Heart left ventricle (tissue), 16 donors: ENCODE results near the gene RAB3A. TPM values are rescaled to one million over a fixed set of nuclear protein-coding genes. Genes with fewer than 3 reads are reported as not detected.

Source experiments
- ATAC-seq, 4 donors: fragments of 200-7000 bp; cut with Tn5 transposase; one replicate each; pipeline ENCODE4 v1.9.1; 2020 to 2022; ENCODE audit warnings: moderate library complexity in 4 of 4, mild to moderate bottlenecking in 3 of 4, moderate number of reproducible peaks in 1 of 4
- DNase-seq, 5 donors: peaks; one replicate each; pipeline ENCODE4 v3.0.0-alpha.2; 2020
- H3K27ac ChIP-seq, 12 donors: fragments of 200-600 bp; sonication (generic) in 4 of 12; one replicate each; pipeline versions ENCODE4 v1.5.0 to v1.8.0; 2016 to 2022; ENCODE audit warnings: mild to moderate bottlenecking in 2 of 12
- H3K27me3 ChIP-seq, 9 donors: fragments of 200-600 bp; sonication (generic) in 2 of 9; one replicate each; pipeline versions ENCODE4 v1.5.1 to v1.8.0; 2016 to 2022; ENCODE audit warnings: mild to moderate bottlenecking in 3 of 9
- H3K36me3 ChIP-seq, 9 donors: fragments of 200-600 bp; sonication (generic) in 2 of 9; one replicate each; pipeline versions ENCODE4 v1.5.0 to v1.8.0; 2018 to 2022; ENCODE audit warnings: mild to moderate bottlenecking in 2 of 9
- H3K4me1 ChIP-seq, 12 donors: fragments of 200-600 bp; sonication (generic) in 4 of 12; one replicate each; pipeline versions ENCODE4 v1.5.0 to v1.8.0; 2016 to 2022; ENCODE audit warnings: mild to moderate bottlenecking in 3 of 12
- H3K4me3 ChIP-seq, 12 donors: fragments of 200-600 bp; sonication (generic) in 4 of 12; one replicate each; pipeline versions ENCODE4 v1.5.0 to v1.8.0; 2017 to 2022; ENCODE audit warnings: mild to moderate bottlenecking in 9 of 12, moderate library complexity in 4 of 12
- H3K9me3 ChIP-seq, 12 donors: fragments of 200-600 bp; sonication (generic) in 4 of 12; one replicate each; pipeline versions ENCODE4 v1.5.0 to v1.8.0; 2016 to 2022; ENCODE audit warnings: mild to moderate bottlenecking in 1 of 12
- POLR2A ChIP-seq, 2 donors: fragments of 450-650 bp; IDR thresholded peaks; one replicate each; pipeline ENCODE4 v1.6.1; 2017; ENCODE audit warnings: antibody characterized with exemption in 2 of 2, mild to moderate bottlenecking in 2 of 2, moderate library complexity in 2 of 2
- WGBS, 4 donors: extraction: QIAGEN DNeasy Blood & Tissue Kit in 2 of 4; methylation state at CpG; one replicate each; pipeline versions ENCODE4 v1.1.5 to v1.1.7; 2013 to 2018; 5-methylcytosine and 5-hydroxymethylcytosine counted together
- intact Hi-C, 10 donors: fragments of 100-400 bp; cut with DNase I; formaldehyde crosslinking; loops; one replicate each; pipeline versions ENCODE4 v1.11.1 to v1.14.2; 2022
- polyA plus RNA-seq, 2 donors: library from polyadenylated mRNA; stranded (reverse); fragments of 200-250 nt; gene quantifications; one replicate each; pipeline ENCODE4 v1.2.3, GENCODE V29; 2013
- total RNA-seq, 9 donors: library from RNA; depleted of rRNA in 2 of 9; stranded (reverse); fragments of >200 nt in 2 of 9; fragmentation: NEBNext Ultra II Directional in 3 of 9; extraction: Animal tissue kit (Norgen Biotek cat#: 25700) in 3 of 9; gene quantifications; one replicate each; pipeline versions ENCODE4 v1.1.0 to v1.2.4, GENCODE V29; 2016 to 2023
- TF ChIP-seq, protein P1 (sequence below), 12 donors: fragments of 200-600 bp; sonication (generic) in 4 of 12; IDR thresholded peaks; one replicate each; pipeline versions ENCODE4 v1.5.0 to v1.8.0; 2018 to 2022; ENCODE audit warnings: antibody characterized with exemption in 12 of 12, mild to moderate bottlenecking in 5 of 12
- donor health status: ischemic (EF 13 %, LVEDD 7.1; RV severe dilation, severe dysfunction).
- donor health status: healthy with polysubstance abuse.
- donor health status: DM: no; HTN: yes; CAD: no.
- donor health status: DM: no; HTN: no; CAD: no.
- donor health status: ischemic (EF 25% LVEDD 6.9; RV normal size, moderate dysfunction).
- donor health status: ischemic (EF 25% LVEDD 5.7; RV mildly dilated, moderate dysfunction).
- donor health status: healthy.
- donor health status: DM: yes; HTN: yes; CAD: no.
- donor health status: ischemic (EF 35%, LVEDD 5.7; RV mildly dilated, moderate dysfunction).
- donor health status: nonischemic (EF 11% LVEDD 7.7; RV severe dilation, severe dysfunction).
- donor health status: DM: yes; HTN: yes; CAD: no.
- donor health status: PGD.
- donor health status: ischemic (EF 29% LVEDD 5.4; RV normal size, mild dysfunction).
- donor health status: nonischemic (EF 23%, LVEDD 6.1; RV moderate dilation, normal function).

Gene RAB3A
- total and polyA plus RNA-seq, 11 donors, result 6.9 to 39.2 (median 24.0) TPM

GRCh38 chr19:18251587-18252369, 47.9 kb upstream of the RAB3A start:
- H3K36me3 ChIP-seq, result no peaks in the 10 kb centered on the region
- H3K4me3 ChIP-seq, result no peak overlapping the region
- ATAC-seq (peak; percentile 55 to 84 (median 75)), DNase-seq (peak in 4 of 5 donors; percentile 46 to 72 (median 62))
- peaks cover 0 to 4% (median 0%) of the 10 kb centered on the region in 12 donors for H3K9me3 ChIP-seq
- intact Hi-C loops, result loop anchor here (1.0 to 10.0 kb wide), 10 partner anchors 41 to 244 kb away; partner anchors contain the start of genes ARRDC2 (in 1 of the 10) and MPV17L2 (in 1 of the 10)
- peaks cover 0 to 12% (median 4%) of the 10 kb centered on the region in 9 donors for H3K27me3 ChIP-seq
- H3K27ac ChIP-seq, result no peak overlapping the region
- TF ChIP-seq POLR2A (IDR thresholded peaks at IDR 0.05), result no peak
- TF ChIP-seq, protein P1, sequence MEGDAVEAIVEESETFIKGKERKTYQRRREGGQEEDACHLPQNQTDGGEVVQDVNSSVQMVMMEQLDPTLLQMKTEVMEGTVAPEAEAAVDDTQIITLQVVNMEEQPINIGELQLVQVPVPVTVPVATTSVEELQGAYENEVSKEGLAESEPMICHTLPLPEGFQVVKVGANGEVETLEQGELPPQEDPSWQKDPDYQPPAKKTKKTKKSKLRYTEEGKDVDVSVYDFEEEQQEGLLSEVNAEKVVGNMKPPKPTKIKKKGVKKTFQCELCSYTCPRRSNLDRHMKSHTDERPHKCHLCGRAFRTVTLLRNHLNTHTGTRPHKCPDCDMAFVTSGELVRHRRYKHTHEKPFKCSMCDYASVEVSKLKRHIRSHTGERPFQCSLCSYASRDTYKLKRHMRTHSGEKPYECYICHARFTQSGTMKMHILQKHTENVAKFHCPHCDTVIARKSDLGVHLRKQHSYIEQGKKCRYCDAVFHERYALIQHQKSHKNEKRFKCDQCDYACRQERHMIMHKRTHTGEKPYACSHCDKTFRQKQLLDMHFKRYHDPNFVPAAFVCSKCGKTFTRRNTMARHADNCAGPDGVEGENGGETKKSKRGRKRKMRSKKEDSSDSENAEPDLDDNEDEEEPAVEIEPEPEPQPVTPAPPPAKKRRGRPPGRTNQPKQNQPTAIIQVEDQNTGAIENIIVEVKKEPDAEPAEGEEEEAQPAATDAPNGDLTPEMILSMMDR (IDR thresholded peaks at IDR 0.05), result peak; percentile 84 to 95 (median 92)
- WGBS, 4 donors, result 21 to 24% (median 23%) methylated on average over 19 to 23 of the region's 23 CpGs
- peaks cover 0 to 10% (median 0%) of the 10 kb centered on the region in 12 donors for H3K4me1 ChIP-seq

- Histone ChIP-seq H3K27ac (no peak overlapping the region), H3K36me3 (no peaks in the 10 kb centered on the region), H3K4me1 (peaks cover 0 to 10% (median 0%) of the 10 kb centered on the region in 12 donors), H3K27me3 (peaks cover 0 to 4% (median 0%) of the 10 kb centered on the region in 9 donors), H3K4me3 (no peak overlapping the region), H3K9me3 (peaks cover 0 to 4% (median 0%) of the 10 kb centered on the region in 12 donors)
- intact Hi-C loops, result loop anchor here in 9 of 10 donors (2.0 to 10.0 kb wide), 7 partner anchors 41 to 243 kb away; partner anchors contain the start of genes ARRDC2 (in 1 of the 9) and MPV17L2 (in 1 of the 9)
- no peak for TF ChIP-seq POLR2A (IDR thresholded peaks at IDR 0.05)
- TF ChIP-seq, protein P1 (IDR thresholded peaks at IDR 0.05), result no peak
- DNase-seq (no peak), ATAC-seq (no peak)
- 84 to 93% (median 92%) methylated on average over 5 of the region's 5 CpGs for WGBS, 4 donors
These were observed 46.0 kb upstream of the RAB3A start for GRCh38 chr19:18249834-18250233.

- H3K4me1 ChIP-seq, result peaks cover 0 to 4% (median 0%) of the 10 kb centered on the region in 12 donors
- ATAC-seq (no peak), DNase-seq (no peak)
- H3K27ac ChIP-seq, result no peak overlapping the region
- H3K36me3 ChIP-seq, result no peaks in the 10 kb centered on the region
- no peak overlapping the region for H3K4me3 ChIP-seq
- TF ChIP-seq, protein P1 (IDR thresholded peaks at IDR 0.05), result no peak
- TF ChIP-seq POLR2A (IDR thresholded peaks at IDR 0.05), result no peak
- peaks cover 0 to 3% (median 0%) of the 10 kb centered on the region in 12 donors for H3K9me3 ChIP-seq
- WGBS, 4 donors, result 72 to 76% (median 75%) methylated on average over 7 of the region's 7 CpGs
- no peaks in the 10 kb centered on the region for H3K27me3 ChIP-seq
- intact Hi-C loops, result no loop called here
These were observed 41.5 kb upstream of the RAB3A start for GRCh38 chr19:18245297-18245696.

DNA sequence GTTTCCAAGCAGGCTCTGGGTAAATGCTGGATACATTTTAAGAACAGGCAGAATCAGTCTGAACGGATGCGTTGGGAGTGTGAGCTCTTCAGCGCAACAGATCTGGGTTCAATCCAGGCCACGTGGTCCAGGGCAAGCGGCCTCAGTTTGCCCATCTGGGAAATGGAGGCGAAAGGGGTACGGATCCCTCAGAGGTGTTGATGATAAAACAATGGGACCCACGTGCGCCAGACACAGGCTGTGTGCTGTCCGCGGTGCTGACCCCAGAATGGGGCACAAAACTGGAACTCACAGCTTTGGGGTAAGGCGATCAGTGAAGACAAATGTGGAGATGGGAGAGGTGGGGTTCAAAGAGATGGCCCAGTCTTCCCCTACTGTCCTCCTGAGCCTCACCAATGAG, 35.5 kb upstream of the RAB3A start:
- Histone ChIP-seq H3K27me3 (peaks cover 0 to 21% (median 4%) of the 10 kb centered on the region in 9 donors), H3K4me3 (no peak overlapping the region), H3K36me3 (no peaks in the 10 kb centered on the region), H3K4me1 (no peaks in the 10 kb centered on the region), H3K9me3 (no peaks in the 10 kb centered on the region), H3K27ac (no peak overlapping the region)
- DNase-seq (no peak), ATAC-seq (no peak)
- 30 to 36% (median 30%) methylated on average over 12 of the region's 12 CpGs for WGBS, 4 donors
- intact Hi-C loops, result no loop called here
- TF ChIP-seq, protein P1 (IDR thresholded peaks at IDR 0.05), result no peak
